NK-92 (cell line): Measurements from ENCODE around the gene CLEC2L.

Source experiments
- DNase-seq: peaks from one replicate; lab custom pipeline; 2025; ENCODE audit not compliant: unreplicated experiment; lab: John Stamatoyannopoulos, UW

Gene CLEC2L

DNA sequence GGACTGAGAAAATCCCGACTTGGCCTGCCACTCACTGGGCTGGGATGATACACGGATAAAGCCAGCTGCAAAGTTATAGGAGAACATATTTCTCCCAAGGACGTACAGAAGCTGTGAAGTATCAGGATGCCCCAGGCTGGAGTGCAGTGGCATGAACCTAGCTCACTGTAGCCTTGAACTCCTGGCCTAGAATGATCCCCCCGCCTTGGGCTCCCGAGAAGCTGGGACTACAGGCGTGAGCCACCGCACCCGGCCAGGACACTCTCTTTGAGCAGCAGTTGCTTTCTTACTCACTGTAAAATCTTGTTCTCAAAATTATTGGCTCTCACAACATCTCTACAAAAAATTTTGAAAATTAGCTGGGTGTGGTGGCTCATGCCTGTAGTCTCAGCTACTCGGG is 50.4 kb downstream of the CLEC2L start:
- no peak for DNase-seq

DNA sequence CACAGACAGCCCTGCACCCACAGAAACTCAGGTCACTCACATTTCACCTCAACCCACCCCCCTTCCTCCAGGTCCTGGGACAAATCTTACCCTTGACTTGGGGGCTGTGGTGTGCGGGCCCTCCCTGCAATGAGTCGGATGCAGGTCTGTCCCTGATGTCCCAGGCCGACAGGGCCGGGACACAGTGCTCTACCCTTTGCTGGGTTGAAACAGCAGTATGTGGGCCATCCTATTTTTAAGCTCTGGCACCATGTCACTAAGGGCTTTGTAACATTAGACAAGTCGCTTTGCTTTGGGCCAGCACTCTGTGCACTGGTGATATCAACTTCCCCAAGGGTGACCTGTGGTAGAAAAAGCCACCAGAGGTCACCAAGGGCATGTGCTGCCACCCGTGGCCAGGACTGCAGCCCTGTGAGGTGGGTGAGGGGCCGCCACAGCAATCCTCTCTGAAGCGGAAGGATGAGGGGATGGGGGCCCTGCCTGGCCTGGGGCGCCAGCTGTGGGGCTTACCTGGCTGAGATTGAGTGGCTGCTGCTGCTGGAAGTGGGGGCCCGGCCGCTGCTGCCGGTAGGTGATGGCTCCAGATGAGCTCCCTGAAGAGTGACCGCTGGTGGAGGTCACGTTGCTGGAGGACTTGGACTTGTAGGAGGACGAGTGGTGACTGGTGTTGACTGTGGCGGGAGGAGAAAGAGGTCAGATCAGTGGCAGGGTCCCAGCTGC is 51.3 kb downstream of the CLEC2L start:
- DNase-seq: no peak

DNA sequence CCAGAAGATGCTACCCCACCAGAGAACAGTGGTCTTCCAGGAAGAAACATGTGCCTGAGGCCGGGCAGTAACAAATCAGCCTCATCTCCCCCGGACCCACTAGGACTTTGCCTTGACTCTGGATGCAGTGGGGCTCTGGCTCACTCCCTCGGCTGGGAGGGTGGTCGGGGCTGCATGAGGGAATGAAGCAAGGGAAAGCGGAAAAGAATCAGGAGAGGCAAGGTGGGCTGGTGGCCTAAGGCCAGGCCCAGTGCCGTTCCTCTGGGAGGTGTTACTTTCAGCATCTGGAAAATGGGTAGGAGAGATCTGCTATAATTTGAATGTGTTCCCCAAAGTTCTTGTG is 51.8 kb downstream of the CLEC2L start:
- DNase-seq: no peak

DNA sequence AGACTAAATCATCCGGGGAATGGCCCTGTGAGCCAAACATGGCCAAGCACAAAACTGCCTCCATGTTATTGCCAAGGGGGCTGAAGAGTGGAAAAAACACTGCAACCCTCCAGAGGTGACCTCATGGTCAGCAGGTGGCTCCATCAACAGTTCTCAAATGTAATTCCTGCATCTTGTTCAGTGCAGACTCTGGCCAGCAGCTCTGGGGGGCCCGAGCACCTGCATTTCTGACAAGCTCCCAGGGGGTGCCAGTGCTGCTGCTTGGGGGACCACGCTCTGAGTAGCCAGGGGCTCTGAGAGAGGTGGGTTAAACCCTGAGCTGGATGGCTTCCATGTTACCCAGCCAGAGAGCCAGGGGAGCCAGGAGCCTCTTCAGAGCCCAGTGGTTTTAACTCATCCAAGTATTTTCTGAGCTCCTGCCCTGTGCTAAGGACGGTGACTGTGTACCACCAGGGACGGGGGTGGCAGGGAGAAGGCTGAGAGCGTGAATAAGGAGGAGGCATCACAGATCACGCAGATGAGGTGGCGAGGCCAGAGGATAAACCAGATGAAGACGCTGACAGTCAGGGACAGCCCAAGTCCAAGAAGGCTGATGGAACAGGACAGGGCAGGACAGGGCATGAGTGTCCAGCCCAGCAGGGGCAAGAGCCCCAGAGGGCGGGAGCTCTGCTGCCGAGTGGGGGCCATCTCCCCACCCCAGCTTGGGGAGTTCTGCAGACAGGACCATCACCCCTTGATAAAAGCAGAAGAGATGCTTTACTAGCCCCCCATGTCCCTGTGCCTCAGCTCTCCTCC is 52.9 kb downstream of the CLEC2L start:
- DNase-seq: no peak

DNA sequence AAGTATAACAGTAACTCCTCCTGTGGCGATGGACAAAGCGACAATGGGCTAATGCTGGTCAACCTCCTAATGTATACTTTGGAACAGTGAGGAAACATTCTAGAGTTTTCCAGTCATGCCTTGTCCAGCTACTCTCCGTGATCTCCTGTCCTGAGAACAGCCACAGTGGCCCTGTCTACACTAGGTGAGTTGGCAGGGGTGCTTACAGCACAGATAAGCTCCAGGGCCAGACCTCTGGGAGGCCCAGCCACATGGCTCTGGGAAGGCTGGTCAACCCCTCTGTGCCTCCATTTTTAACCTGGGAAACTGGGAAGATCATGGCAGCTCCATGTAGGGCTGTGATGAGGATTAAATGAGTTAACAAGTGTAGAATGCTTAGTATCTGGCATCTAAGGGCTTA is 57.0 kb downstream of the CLEC2L start:
- DNase-seq: no peak

DNA sequence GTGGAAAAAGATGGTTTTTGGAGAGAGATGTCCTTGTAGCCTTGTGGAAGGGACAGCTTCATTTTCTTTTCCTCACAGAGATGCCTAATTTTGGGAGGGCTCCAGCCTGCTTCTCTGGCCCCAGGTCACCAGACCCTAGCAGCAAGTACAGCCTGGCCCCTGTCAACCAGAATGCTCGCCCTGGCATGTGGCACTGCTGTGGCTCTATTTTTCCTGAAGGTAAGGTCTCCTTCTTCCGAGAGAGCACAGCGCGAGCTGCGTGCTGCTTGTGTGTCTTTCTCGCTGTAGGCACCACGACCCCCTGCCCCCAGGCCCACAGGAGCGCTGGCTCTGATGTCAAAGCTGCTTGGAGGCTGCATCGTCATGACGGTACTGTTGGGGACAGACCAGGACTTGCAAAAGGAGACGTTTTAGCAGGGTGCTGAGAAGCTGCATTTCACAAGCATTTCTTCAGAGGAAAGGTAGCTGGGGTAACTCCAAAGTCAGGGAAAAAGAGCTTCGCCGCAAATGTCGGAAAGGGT is 58.7 kb downstream of the CLEC2L start:
- no peak for DNase-seq

DNA sequence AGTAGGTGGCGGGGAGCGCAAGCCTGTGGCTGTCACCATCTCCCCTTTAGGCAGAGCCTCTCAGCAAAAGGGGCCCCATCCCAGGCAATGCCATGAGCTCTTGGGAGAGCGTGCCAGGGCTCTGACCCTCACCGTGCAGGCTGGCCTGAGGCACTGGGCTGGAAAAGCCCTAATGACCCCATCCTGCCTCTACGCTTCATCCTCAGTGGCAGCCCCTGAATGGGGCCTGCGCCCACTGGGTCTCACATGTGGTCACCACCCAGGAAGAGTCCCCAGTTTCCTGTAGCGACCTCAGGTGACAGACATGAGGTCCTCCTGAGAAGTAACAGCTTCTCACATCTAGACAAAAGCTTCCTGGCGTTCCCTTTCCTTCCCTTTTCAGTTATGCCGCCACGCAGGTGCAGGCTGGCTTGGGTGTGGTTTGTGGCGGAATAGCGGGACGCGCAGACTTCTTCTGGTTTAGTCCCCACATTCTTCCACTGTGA is 59.2 kb downstream of the CLEC2L start:
- DNase-seq: no peak

DNA sequence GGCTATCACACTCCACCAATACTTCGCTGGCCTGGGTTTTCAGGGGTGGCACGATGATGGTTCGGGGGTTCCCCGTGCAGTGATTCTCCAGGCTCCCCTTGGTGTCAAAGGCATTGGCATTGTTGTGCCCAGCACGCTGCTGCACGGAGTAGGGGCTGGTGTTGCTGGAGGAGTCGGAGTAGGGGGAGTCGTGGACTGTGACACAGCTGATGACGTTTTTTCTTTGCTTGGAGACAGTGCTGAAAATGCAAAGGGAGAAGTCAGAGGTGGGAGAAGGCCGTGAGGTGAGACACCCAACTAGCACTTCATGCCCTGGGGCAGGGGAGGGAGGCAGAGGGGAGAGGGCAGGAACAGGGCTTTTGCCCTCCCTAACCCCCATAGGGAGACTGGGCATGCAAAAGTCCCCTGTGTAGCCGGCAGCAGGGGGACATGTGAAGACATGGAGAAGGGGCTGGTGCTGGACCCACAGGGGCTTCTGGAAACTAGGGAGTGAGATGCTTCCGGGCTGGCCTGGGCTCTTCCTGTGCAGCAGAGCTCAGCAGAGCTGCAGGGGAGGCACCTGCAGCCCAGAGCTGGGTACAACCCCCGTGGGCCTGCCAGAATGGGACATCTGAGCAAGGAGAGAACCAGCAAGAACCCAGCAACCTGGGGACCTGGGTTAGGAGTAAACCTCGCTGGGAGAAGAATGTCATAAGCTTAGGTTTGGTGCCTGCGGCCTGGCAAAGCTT is 60.5 kb downstream of the CLEC2L start:
- DNase-seq: no peak

DNA sequence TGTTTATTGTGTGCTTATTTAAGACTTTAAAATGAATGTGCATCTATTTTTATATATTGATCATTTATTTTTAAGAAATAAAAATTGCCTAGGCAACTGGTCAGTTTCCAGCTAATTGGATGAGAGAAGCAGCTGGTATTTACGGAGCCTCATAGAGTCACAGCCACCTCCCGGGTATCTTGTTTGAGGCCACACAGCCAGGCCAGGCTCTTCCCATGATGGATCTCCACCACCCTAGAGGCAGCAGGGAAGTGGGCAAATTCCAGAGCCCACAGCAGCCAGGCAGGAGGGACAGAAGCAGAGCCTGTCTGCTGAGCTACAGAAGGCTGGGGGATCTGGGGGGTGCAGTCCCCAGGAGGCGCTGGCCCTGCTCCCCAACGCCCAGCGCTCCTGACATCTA is 61.6 kb downstream of the CLEC2L start:
- no peak for DNase-seq

DNA sequence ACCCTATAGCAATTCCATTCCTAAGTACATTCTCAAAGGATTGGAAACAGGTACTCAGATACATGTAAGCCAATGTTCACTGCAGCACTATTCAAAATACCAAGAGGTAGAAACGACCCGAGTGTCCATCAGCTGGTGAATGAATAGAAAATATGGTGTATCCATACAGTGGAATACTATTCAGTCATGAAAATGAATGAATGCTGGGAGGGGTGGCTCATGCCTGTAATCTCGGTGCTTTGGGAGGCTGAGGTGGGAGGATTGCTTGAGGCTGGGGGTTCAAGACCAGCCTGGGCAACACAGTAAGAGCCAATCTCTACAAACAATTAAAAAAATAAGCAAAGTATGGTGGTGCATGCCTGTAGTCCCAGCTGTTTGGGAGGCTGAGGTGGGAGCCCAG is 62.8 kb downstream of the CLEC2L start:
- no peak for DNase-seq

DNA sequence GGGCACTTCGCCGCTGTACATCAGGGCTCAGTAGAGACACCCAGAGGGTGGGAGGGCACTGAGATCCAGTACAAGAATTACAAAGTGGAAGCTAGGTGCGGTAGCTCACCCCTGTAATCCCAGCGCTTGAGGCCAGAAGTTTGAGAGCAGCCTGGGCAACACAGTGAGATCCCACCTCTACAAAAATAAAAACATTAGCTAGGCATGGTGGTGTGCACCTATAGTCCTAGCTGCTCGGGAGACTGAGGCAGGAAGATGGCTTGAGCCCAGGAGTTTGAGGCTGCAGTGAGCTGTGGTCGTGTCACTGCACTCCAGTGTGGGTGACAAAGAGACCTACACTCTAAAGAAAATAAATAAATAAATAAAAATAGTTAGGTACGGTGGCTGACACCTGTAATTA is 64.0 kb downstream of the CLEC2L start:
- DNase-seq: no peak

DNA sequence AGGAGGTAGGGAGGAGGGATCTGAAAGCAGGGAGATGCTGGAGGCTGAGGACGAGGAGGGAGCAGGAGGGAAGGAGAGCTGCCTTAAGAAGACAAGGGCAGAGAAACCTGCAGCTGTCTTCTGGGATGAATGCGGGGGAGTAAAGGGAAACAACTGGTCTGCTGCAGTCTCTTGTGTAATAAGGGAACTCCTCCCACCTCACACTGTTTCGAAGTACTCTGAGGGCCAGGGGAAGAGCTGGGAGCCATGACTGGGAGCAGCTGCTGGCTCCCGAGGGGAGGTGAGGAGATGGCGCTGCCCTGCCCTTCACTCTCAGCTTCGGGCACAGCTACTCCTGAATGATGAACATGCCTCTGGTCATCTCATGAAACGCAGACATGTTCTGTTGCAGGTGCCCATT is 65.1 kb downstream of the CLEC2L start:
- DNase-seq: no peak

DNA sequence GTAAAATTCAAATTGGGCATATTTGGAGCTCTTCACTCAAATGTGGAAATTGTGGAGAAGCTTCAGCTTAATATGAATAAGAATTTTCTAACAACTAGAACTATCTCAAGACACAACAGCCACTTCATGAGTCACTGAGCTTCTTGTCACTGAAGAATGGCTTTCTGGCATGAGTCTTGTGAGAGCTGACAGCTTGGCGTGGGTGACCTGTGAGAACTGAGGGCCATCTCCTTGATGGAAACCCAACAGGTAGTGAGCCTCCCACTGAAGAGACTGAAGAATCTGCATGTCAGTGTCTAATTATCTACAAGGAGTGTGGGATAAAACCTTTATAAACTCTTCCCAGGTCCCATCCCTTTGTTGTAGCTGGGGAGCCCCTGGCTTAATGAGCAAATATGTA is 66.0 kb downstream of the CLEC2L start:
- no peak for DNase-seq

DNA sequence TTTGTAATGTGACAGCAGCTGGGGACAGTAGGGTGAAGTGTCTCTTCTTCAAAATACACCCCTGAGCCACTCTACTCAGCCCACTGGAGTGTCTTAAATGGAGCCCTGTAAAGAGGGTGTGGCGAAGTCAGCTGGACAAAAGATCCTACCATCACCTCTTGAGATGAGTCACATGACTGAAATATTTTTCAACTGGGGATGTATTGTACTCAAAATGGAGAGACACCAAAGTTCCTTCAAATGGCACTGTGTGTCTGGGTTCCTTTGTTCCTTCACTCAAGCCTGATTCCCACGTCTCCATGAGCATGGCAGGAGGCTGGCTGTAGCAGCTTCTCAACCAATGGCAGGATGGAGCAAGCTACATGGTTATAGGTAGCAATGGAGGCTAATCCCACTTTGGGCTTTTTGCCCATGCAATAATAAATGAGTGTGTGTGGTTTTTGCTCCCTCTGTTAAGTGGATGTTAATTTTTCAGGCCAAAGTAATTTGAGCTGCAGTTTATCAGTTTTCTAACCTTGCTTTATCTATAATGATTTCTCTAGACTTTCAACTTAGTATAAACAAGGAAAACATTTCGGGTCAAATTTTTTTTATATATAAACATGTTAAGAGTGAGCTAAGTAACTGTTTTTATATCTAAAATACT is 68.2 kb downstream of the CLEC2L start:
- DNase-seq: no peak

DNA sequence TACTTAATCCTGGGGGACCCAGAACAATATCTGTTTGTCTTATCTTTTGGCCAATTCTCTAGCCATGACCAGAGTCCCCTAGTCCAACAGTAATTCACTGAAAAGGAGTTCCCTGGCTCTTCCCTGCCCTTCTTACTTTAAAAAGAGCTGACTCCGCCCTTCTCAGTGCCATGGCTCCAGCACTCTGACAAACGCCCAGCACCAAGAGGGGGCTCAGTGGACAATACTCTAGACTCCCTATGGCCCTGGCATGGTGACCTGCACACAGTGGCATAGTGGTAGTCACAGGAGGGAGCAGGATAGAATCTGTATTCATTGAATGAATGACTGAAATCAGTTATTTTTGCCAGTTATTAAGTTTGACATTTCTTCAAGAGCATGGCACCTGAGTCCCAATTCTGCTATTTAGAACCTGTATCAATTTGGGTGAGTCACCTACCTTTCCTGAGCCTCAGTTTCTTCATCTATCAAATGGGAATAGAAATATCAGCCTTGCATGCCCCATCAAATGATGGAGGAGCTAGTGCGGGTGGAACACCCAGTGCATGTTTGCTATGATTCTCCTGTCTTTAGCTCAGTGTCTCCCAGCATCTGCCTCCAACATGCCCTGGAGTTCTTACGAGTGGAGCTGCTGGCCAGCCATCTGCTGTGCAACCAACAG is 69.4 kb downstream of the CLEC2L start:
- DNase-seq: no peak

DNA sequence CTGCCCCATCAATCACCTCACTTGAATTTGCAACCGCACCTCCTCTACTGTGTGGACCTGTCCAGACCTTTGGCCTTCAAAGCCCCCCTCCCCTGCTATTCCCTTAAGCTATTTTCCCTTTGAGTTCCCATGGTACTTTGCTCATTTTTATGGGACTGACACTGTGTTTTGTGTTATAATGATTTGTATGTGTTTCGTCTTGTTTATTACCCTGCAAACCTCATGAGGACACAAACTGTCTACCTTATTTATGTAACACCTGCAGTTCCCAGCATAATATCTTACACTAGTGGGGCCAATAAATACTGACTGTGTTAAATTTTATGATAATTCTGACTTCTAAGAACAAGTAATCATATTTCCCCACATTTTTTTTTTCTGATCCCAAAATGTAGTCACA is 70.6 kb downstream of the CLEC2L start:
- no peak for DNase-seq
